DND-41 (cell line): ENCODE data around the gene ARHGEF4.

Source experiments
- CTCF ChIP-seq: IDR thresholded peaks from 2 replicates; pipeline ENCODE4 v1.5.1; 2012; ENCODE audit warnings: borderline replicate concordance, low read length, moderate library complexity, mild to moderate bottlenecking; ENCODE audit not compliant: poor library complexity, severe bottlenecking; ENCODE audit errors: extremely low read depth
- EZH2 ChIP-seq: IDR thresholded peaks from 3 replicates; pipeline ENCODE4 v1.6.1; 2012; ENCODE audit warnings: borderline replicate concordance, low read depth, mild to moderate bottlenecking, moderate library complexity, low read length, inconsistent platforms; ENCODE audit not compliant: severe bottlenecking

- TF ChIP-seq CTCF = no peak
- no peak for TF ChIP-seq EZH2
Measured at GRCh38 chr2:130830538-130830937, 6.2 kb upstream of the ARHGEF4 start.
